ENCODE measurements around the gene TIAL1.
"Not testable (repeated sequence)": the region's sequence is repeated elsewhere in the genome, so short reads cannot be mapped to it uniquely, and the experiment has no call there.

Gene TIAL1

GRCh38 chr10:119528663-119529237 is 68.0 kb downstream of the TIAL1 start:
- DNase-seq: not testable (repeated sequence)

- DNase-seq: no peak
Measured at GRCh38 chr10:119526621-119527592, 69.9 kb downstream of the TIAL1 start.

GRCh38 chr10:119526149-119526548 is 70.6 kb downstream of the TIAL1 start:
- no peak for DNase-seq

GRCh38 chr10:119525116-119525515 is 71.6 kb downstream of the TIAL1 start:
- no peak for DNase-seq

- no peak for DNase-seq
Measured at GRCh38 chr10:119524720-119525070, 72.1 kb downstream of the TIAL1 start.

- no peak for DNase-seq
Measured at GRCh38 chr10:119523895-119524719, 72.7 kb downstream of the TIAL1 start.

Data from CD4-positive, alpha-beta T cell treated with Interleukin-6 for 4 hours (primary cell).